ENCODE data around the gene BTRC. TPM values are rescaled to one million over a fixed set of nuclear protein-coding genes. Genes with fewer than 3 reads are reported as not detected.

The BTRC gene
- total and polyA plus RNA-seq, 2 experiments from 2014 or later = 8.4 to 11.4 TPM

- H3K9me3 ChIP-seq (ENCODE audit: low read depth) = no peaks in the 10 kb centered on the region
- no peaks in the 10 kb centered on the region for H3F3A ChIP-seq (ENCODE audit: insufficient read depth)
- H3K27me3 ChIP-seq (replicated peaks; ENCODE audit: insufficient read depth) = no peaks in the 10 kb centered on the region
- no peak overlapping the region for H3K4me2 ChIP-seq (ENCODE audit: unreplicated experiment)
- 83 to 85% methylated on average over 4 of the region's 4 CpGs for WGBS, 2 experiments (ENCODE audit: low coverage in 1 of 2, low lambda C conversion rate in 2 of 2, missing lambda C conversion rate in 2 of 2)
- H3K9ac ChIP-seq = no peak overlapping the region
- H3K36me3 ChIP-seq (ENCODE audit: low read depth) = peaks cover 8% of the 10 kb centered on the region; the same call in 1 of the 2 replicates
- no peaks in the 10 kb centered on the region for H3K4me1 ChIP-seq (ENCODE audit: insufficient read depth)
- no peaks in the 10 kb centered on the region for H3K9me2 ChIP-seq (ENCODE audit: insufficient read depth)
- DNase-seq = peak; percentile 17
- H4K20me1 ChIP-seq (ENCODE audit: insufficient read depth) = no peaks in the 10 kb centered on the region
- in situ Hi-C loops (cut with MboI) = no loop called here
- no peaks in the 10 kb centered on the region for H3K79me2 ChIP-seq (ENCODE audit: insufficient read depth)
- TF ChIP-seq EZH2phosphoT487 (IDR thresholded peaks at IDR 0.05; ENCODE audit: insufficient read depth, low read depth) (no peak), EZH2 (IDR thresholded peaks at IDR 0.05; ENCODE audit: insufficient read depth, poor library complexity, severe bottlenecking) (no peak)
- no peak overlapping the region for H2AFZ ChIP-seq
- no peak overlapping the region for H3K27ac ChIP-seq
- no peak overlapping the region for H3K4me3 ChIP-seq
Observed at GRCh38 chr10:101529725-101530553, 176.0 kb downstream of the BTRC start.

- Histone ChIP-seq H3K27me3 (replicated peaks; ENCODE audit: insufficient read depth) (no peaks in the 10 kb centered on the region), H3K9me3 (ENCODE audit: low read depth) (no peaks in the 10 kb centered on the region), H3K4me2 (ENCODE audit: unreplicated experiment) (no peak overlapping the region), H3K9ac (no peak overlapping the region), H3K27ac (no peak overlapping the region), H3K4me1 (ENCODE audit: insufficient read depth) (no peaks in the 10 kb centered on the region), H3K79me2 (ENCODE audit: insufficient read depth) (no peaks in the 10 kb centered on the region), H2AFZ (no peak overlapping the region), H3F3A (ENCODE audit: insufficient read depth) (no peaks in the 10 kb centered on the region), H3K9me2 (ENCODE audit: insufficient read depth) (no peaks in the 10 kb centered on the region), H3K36me3 (ENCODE audit: low read depth) (peaks cover 9% of the 10 kb centered on the region; the same call in 1 of the 2 replicates), H4K20me1 (ENCODE audit: insufficient read depth) (no peaks in the 10 kb centered on the region), H3K4me3 (no peak overlapping the region)
- in situ Hi-C loops (cut with MboI) = no loop called here
- no peak for TF ChIP-seq EZH2phosphoT487 (IDR thresholded peaks at IDR 0.05; ENCODE audit: insufficient read depth, low read depth)
- no peak for TF ChIP-seq EZH2 (IDR thresholded peaks at IDR 0.05; ENCODE audit: insufficient read depth, poor library complexity, severe bottlenecking)
- 86 to 87% methylated on average over 4 of the region's 4 CpGs for WGBS, 2 experiments (ENCODE audit: low coverage in 1 of 2, low lambda C conversion rate in 2 of 2, missing lambda C conversion rate in 2 of 2)
- no peak for DNase-seq
Observed at GRCh38 chr10:101535949-101536348, 182.0 kb downstream of the BTRC start.

GRCh38 chr10:101536800-101537199 lies 182.8 kb downstream of the BTRC start:
- Histone ChIP-seq H3K27me3 (replicated peaks; ENCODE audit: insufficient read depth) (no peaks in the 10 kb centered on the region), H3K79me2 (ENCODE audit: insufficient read depth) (no peaks in the 10 kb centered on the region), H3K36me3 (ENCODE audit: low read depth) (peaks cover 9% of the 10 kb centered on the region; the same call in 1 of the 2 replicates), H3K9me3 (ENCODE audit: low read depth) (no peaks in the 10 kb centered on the region), H2AFZ (no peak overlapping the region), H3K4me3 (no peak overlapping the region), H4K20me1 (ENCODE audit: insufficient read depth) (no peaks in the 10 kb centered on the region), H3F3A (ENCODE audit: insufficient read depth) (no peaks in the 10 kb centered on the region), H3K9ac (no peak overlapping the region), H3K27ac (no peak overlapping the region), H3K4me2 (ENCODE audit: unreplicated experiment) (no peak overlapping the region), H3K4me1 (ENCODE audit: insufficient read depth) (no peaks in the 10 kb centered on the region), H3K9me2 (ENCODE audit: insufficient read depth) (no peaks in the 10 kb centered on the region)
- DNase-seq = peak; percentile 56
- in situ Hi-C loops (cut with MboI) = no loop called here
- TF ChIP-seq EZH2phosphoT487 (IDR thresholded peaks at IDR 0.05; ENCODE audit: insufficient read depth, low read depth) (no peak), EZH2 (IDR thresholded peaks at IDR 0.05; ENCODE audit: insufficient read depth, poor library complexity, severe bottlenecking) (no peak)

- no peaks in the 10 kb centered on the region for H3F3A ChIP-seq (ENCODE audit: insufficient read depth)
- no peaks in the 10 kb centered on the region for H4K20me1 ChIP-seq (ENCODE audit: insufficient read depth)
- TF ChIP-seq EZH2phosphoT487 (IDR thresholded peaks at IDR 0.05; ENCODE audit: insufficient read depth, low read depth) (no peak), EZH2 (IDR thresholded peaks at IDR 0.05; ENCODE audit: insufficient read depth, poor library complexity, severe bottlenecking) (no peak)
- no peaks in the 10 kb centered on the region for H3K79me2 ChIP-seq (ENCODE audit: insufficient read depth)
- in situ Hi-C loops (cut with MboI) = no loop called here
- H3K9me3 ChIP-seq (ENCODE audit: low read depth) = no peaks in the 10 kb centered on the region
- H2AFZ ChIP-seq = no peak overlapping the region
- no peak for DNase-seq
- 0 out of 2 replicates have a peak, but pooled peaks cover 3% of the 10 kb centered on the region for H3K36me3 ChIP-seq (ENCODE audit: low read depth)
- H3K4me3 ChIP-seq = no peak overlapping the region
- no peak overlapping the region for H3K27ac ChIP-seq
- H3K9ac ChIP-seq = no peak overlapping the region
- no peaks in the 10 kb centered on the region for H3K4me1 ChIP-seq (ENCODE audit: insufficient read depth)
- WGBS, 2 experiments (ENCODE audit: low coverage in 1 of 2, low lambda C conversion rate in 2 of 2, missing lambda C conversion rate in 2 of 2) = 87 to 88% methylated on average over 2 of the region's 2 CpGs
- no peak overlapping the region for H3K4me2 ChIP-seq (ENCODE audit: unreplicated experiment)
- no peaks in the 10 kb centered on the region for H3K27me3 ChIP-seq (replicated peaks; ENCODE audit: insufficient read depth)
- no peaks in the 10 kb centered on the region for H3K9me2 ChIP-seq (ENCODE audit: insufficient read depth)
Observed at GRCh38 chr10:101538446-101538845, 184.5 kb downstream of the BTRC start.
